HepG2 (cell line): ENCODE data around the gene COL4A2.

ENCODE experiments used
- CTCF ChIP-seq: sonication (generic); formaldehyde crosslinking; IDR thresholded peaks from 2 replicates; pipeline ENCODE4 v1.5.0; 2020; ENCODE audit warnings: mild to moderate bottlenecking, missing genetic modification reagents, moderate library complexity
- ELK4 ChIP-seq: sonication (generic); formaldehyde crosslinking; IDR thresholded peaks from 2 replicates; pipeline ENCODE4 v1.9.0; 2021; ENCODE audit warnings: missing genetic modification reagents, borderline replicate concordance
- FOXM1 ChIP-seq: sonication (generic); formaldehyde crosslinking; IDR thresholded peaks from 2 replicates; pipeline ENCODE4 v1.5.0; 2020; ENCODE audit warnings: missing genetic modification reagents
- NFE2L2 ChIP-seq: fragments of 150-350 bp; IDR thresholded peaks from 2 replicates; pipeline ENCODE4 v1.6.1; 2014; ENCODE audit warnings: low read length
- NPAS2 ChIP-seq: sonication (generic); formaldehyde crosslinking; IDR thresholded peaks from 2 replicates; pipeline ENCODE4 v1.8.0; 2022; ENCODE audit warnings: mild to moderate bottlenecking, missing genetic modification reagents, borderline replicate concordance
- PCBP2 ChIP-seq: fragments of 200-400 bp; formaldehyde crosslinking; optimal IDR thresholded peaks from 2 replicates; pipeline ENCODE3; 2018; ENCODE audit warnings: low read length, low read depth; ENCODE audit not compliant: poor library complexity, severe bottlenecking
- POLR2AphosphoS5 ChIP-seq: IDR thresholded peaks from 2 replicates; pipeline ENCODE4 v1.6.1; 2012; ENCODE audit warnings: low read depth, low read length
- RAD21 ChIP-seq: fragments of 450-650 bp; formaldehyde crosslinking; IDR thresholded peaks from 2 replicates; pipeline ENCODE4 v1.5.0; 2020; ENCODE audit warnings: mild to moderate bottlenecking
- YEATS2 ChIP-seq: sonication (generic); formaldehyde crosslinking; IDR thresholded peaks from 2 replicates; pipeline ENCODE4 v1.4.0; 2020; ENCODE audit warnings: missing genetic modification reagents, borderline replicate concordance
- ZNF101 ChIP-seq: sonication (generic); formaldehyde crosslinking; IDR thresholded peaks from 2 replicates; pipeline ENCODE4 v1.4.0; 2020; ENCODE audit warnings: mild to moderate bottlenecking, low read depth, missing genetic modification reagents, borderline replicate concordance
- ZNF224 ChIP-seq: sonication (generic); formaldehyde crosslinking; IDR thresholded peaks from 2 replicates; pipeline ENCODE4 v1.5.0; 2020; ENCODE audit warnings: mild to moderate bottlenecking, missing genetic modification reagents
- ZNF256 ChIP-seq: sonication (generic); formaldehyde crosslinking; conservative IDR thresholded peaks from 2 replicates; pipeline ENCODE4 v1.4.0; 2020; ENCODE audit warnings: missing genetic modification reagents

GRCh38 chr13:110306340-110306959 is 634 bp upstream of the COL4A2 start:
- TF ChIP-seq YEATS2 (CRISPR knock-in tag) (no peak), FOXM1 (CRISPR knock-in tag) (no peak), CTCF (CRISPR knock-in tag) (no peak), ZNF224 (no peak), ELK4 (CRISPR knock-in tag) (no peak), NPAS2 (CRISPR knock-in tag) (no peak), NFE2L2 (no peak), PCBP2 (no peak), ZNF256 (CRISPR knock-in tag) (no peak), RAD21 (no peak), POLR2AphosphoS5 (no peak), ZNF101 (CRISPR knock-in tag) (no peak)
